GM21619 (cell line): Measurements from ENCODE around the gene SSTR3.
"Not testable (repeated sequence)": the region's sequence is repeated elsewhere in the genome, so short reads cannot be mapped to it uniquely, and the experiment has no call there.

Experiments used
- ATAC-seq: cut with Tn5 transposase; IDR thresholded peaks from one replicate; pipeline ENCODE4 v1.9.1; 2021; ENCODE audit not compliant: unreplicated experiment

Gene SSTR3

GRCh38 chr22:37212174-37212906 is at the start of gene SSTR3:
TSS of gene SSTR3 (minus strand) at chr22:37212477. CDS start at chr22:37207803, 4,674 bp downstream.
- no peak for ATAC-seq

- no peak for ATAC-seq
Observed at GRCh38 chr22:37260901-37261336, 48.6 kb upstream of the SSTR3 start.

- ATAC-seq, result no peak
Observed at GRCh38 chr22:37260155-37260795, 48.0 kb upstream of the SSTR3 start.

GRCh38 chr22:37259540-37260029 is 47.3 kb upstream of the SSTR3 start:
- ATAC-seq, result no peak

GRCh38 chr22:37258753-37259401 is 46.6 kb upstream of the SSTR3 start:
- ATAC-seq, result no peak

GRCh38 chr22:37258005-37258752 is 45.9 kb upstream of the SSTR3 start:
- no peak for ATAC-seq

- ATAC-seq, result no peak
Observed at GRCh38 chr22:37256075-37256726, 43.9 kb upstream of the SSTR3 start.

- no peak for ATAC-seq
Observed at GRCh38 chr22:37255558-37256006, 43.3 kb upstream of the SSTR3 start.

GRCh38 chr22:37254867-37255233 is 42.6 kb upstream of the SSTR3 start:
- no peak for ATAC-seq

- no peak for ATAC-seq
Observed at GRCh38 chr22:37254209-37254866, 42.1 kb upstream of the SSTR3 start.

- no peak for ATAC-seq
Observed at GRCh38 chr22:37253126-37253660, 40.9 kb upstream of the SSTR3 start.

GRCh38 chr22:37251836-37252235 is 39.6 kb upstream of the SSTR3 start:
- not testable (repeated sequence) for ATAC-seq

GRCh38 chr22:37249986-37250385 is 37.7 kb upstream of the SSTR3 start:
- ATAC-seq, result no peak

GRCh38 chr22:37248251-37248650 is 36.0 kb upstream of the SSTR3 start:
- no peak for ATAC-seq

- ATAC-seq, result no peak
Observed at GRCh38 chr22:37245740-37246139, 33.5 kb upstream of the SSTR3 start.

GRCh38 chr22:37244922-37245722 is 32.8 kb upstream of the SSTR3 start:
- peak; percentile 35 for ATAC-seq

GRCh38 chr22:37244114-37244921 is 32.0 kb upstream of the SSTR3 start, which contains the start of gene RAC2:
TSS of gene RAC2 (minus strand) at chr22:37244269. CDS start at chr22:37244148, 121 bp downstream.
- ATAC-seq, result peak; percentile 34
